ENCODE measurements around the gene PDIK1L. TPM values are rescaled to one million over a fixed set of nuclear protein-coding genes. Genes with fewer than 3 reads are reported as not detected.
A peak's percentile ranks its signal among the peaks of the same experiment; 100 is the strongest.

Gene PDIK1L
- total and polyA plus RNA-seq, 9 of the 15 experiments (the other 6 are each of a cell fraction or from before 2014, with no cell fraction given): 12.8 to 30.2 (median 21.5) TPM

- TF ChIP-seq TOE1 (IDR thresholded peaks at IDR 0.05; ENCODE audit: borderline replicate concordance): peak; percentile 60; the same call in 1 of the 2 replicates
- TF ChIP-seq TOE1 (CRISPR knock-in tag; IDR thresholded peaks at IDR 0.05; ENCODE audit: borderline replicate concordance, low read depth): no peak; the same call in 1 of the 2 replicates
- no peak for TF ChIP-seq ZNF280B (CRISPR knock-in tag; IDR thresholded peaks at IDR 0.05)
- peak; percentile 80 for TF ChIP-seq TRIM28 (IDR thresholded peaks at IDR 0.05)
- peak in 1 of 2 experiments; percentile 43 for TF ChIP-seq E2F6 (IDR thresholded peaks at IDR 0.05; ENCODE audit: borderline replicate concordance in 1 of 2, extremely low read depth in 1 of 2, insufficient read depth in 1 of 2, insufficient read length in 1 of 2, low read depth in 1 of 2, low read length in 1 of 2, poor library complexity in 1 of 2, severe bottlenecking in 1 of 2)
- no peak for TF ChIP-seq ZNF3 (CRISPR knock-in tag; IDR thresholded peaks at IDR 0.05)
- peak; percentile 86 for TF ChIP-seq SMAD1 (IDR thresholded peaks at IDR 0.05; ENCODE audit: low read depth, low read length, partially characterized antibody)
- peak; percentile 94; the same call in 1 of the 2 replicates for TF ChIP-seq CC2D1A (IDR thresholded peaks at IDR 0.05)
- TF ChIP-seq ZNF551 (CRISPR knock-in tag; IDR thresholded peaks at IDR 0.05): no peak
- no peak for TF ChIP-seq NR2C2 (CRISPR knock-in tag; IDR thresholded peaks at IDR 0.05)
- no peak for TF ChIP-seq NR2C2 (tag; IDR thresholded peaks at IDR 0.05)
- TF ChIP-seq, protein P1, sequence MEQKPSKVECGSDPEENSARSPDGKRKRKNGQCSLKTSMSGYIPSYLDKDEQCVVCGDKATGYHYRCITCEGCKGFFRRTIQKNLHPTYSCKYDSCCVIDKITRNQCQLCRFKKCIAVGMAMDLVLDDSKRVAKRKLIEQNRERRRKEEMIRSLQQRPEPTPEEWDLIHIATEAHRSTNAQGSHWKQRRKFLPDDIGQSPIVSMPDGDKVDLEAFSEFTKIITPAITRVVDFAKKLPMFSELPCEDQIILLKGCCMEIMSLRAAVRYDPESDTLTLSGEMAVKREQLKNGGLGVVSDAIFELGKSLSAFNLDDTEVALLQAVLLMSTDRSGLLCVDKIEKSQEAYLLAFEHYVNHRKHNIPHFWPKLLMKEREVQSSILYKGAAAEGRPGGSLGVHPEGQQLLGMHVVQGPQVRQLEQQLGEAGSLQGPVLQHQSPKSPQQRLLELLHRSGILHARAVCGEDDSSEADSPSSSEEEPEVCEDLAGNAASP (IDR thresholded peaks at IDR 0.05): no peak
- TF ChIP-seq GABPB1 (CRISPR knock-in tag; IDR thresholded peaks at IDR 0.05): 0 out of 2 replicates have a peak, but pooled peaks have one; percentile 51
- TF ChIP-seq SETDB1 (IDR thresholded peaks at IDR 0.05; ENCODE audit: low read length): no peak
- TF ChIP-seq, protein P2, sequence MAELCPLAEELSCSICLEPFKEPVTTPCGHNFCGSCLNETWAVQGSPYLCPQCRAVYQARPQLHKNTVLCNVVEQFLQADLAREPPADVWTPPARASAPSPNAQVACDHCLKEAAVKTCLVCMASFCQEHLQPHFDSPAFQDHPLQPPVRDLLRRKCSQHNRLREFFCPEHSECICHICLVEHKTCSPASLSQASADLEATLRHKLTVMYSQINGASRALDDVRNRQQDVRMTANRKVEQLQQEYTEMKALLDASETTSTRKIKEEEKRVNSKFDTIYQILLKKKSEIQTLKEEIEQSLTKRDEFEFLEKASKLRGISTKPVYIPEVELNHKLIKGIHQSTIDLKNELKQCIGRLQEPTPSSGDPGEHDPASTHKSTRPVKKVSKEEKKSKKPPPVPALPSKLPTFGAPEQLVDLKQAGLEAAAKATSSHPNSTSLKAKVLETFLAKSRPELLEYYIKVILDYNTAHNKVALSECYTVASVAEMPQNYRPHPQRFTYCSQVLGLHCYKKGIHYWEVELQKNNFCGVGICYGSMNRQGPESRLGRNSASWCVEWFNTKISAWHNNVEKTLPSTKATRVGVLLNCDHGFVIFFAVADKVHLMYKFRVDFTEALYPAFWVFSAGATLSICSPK (IDR thresholded peaks at IDR 0.05; ENCODE audit: borderline replicate concordance): no peak
- TF ChIP-seq HDAC6 (IDR thresholded peaks at IDR 0.05; ENCODE audit: low read depth, low read length): no peak
- TF ChIP-seq CHD1 (IDR thresholded peaks at IDR 0.05; ENCODE audit: low read length): no peak
- TF ChIP-seq HNRNPLL (IDR thresholded peaks at IDR 0.05; ENCODE audit: low read depth, low read length, poor library complexity, severe bottlenecking): no peak
- no peak for TF ChIP-seq MCM3 (IDR thresholded peaks at IDR 0.05)
- TF ChIP-seq RAD21 (CRISPR knock-in tag; conservative IDR thresholded peaks at IDR 0.05 in 1 of 2, IDR thresholded peaks at IDR 0.05 in 1 of 2): peak in 1 of 2 experiments; percentile 51; a peak in 3 of 4 replicates
- TF ChIP-seq PTTG1 (tag; IDR thresholded peaks at IDR 0.05; ENCODE audit: low read depth): no peak; the same call in 1 of the 2 replicates
Observed at GRCh38 chr1:26070296-26070962, 41.2 kb upstream of the PDIK1L start (continued).
